ENCODE data around the gene NOC4L.
"Not testable (repeated sequence)": the region's sequence is repeated elsewhere in the genome, so short reads cannot be mapped to it uniquely, and the experiment has no call there.

Gene NOC4L

GRCh38 chr12:132144810-132145168 is 532 bp downstream of the NOC4L start:
- no peak for FAIRE-seq

- no peak for FAIRE-seq
Measured at GRCh38 chr12:132145334-132145733, 1.1 kb downstream of the NOC4L start.

DNA sequence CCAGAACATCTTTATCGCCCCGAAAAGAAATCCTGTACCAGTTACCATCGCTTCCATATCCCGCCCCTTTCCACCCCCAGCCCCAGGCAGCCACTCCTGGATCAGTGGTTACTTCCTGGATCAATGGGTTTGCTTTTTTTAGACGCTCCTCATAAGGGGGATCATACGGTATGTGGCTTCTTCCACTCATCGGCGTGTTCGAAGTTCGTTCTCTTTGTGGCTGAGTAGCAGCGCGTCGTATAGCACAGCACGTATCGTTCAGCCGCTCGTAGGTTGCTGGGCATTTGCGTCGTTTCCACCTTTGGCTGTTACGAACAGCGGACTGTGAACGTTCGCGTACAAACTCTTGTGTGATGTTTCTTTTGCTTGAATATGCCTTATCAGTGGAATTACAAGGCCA is 1.8 kb downstream of the NOC4L start:
- no peak for FAIRE-seq

DNA sequence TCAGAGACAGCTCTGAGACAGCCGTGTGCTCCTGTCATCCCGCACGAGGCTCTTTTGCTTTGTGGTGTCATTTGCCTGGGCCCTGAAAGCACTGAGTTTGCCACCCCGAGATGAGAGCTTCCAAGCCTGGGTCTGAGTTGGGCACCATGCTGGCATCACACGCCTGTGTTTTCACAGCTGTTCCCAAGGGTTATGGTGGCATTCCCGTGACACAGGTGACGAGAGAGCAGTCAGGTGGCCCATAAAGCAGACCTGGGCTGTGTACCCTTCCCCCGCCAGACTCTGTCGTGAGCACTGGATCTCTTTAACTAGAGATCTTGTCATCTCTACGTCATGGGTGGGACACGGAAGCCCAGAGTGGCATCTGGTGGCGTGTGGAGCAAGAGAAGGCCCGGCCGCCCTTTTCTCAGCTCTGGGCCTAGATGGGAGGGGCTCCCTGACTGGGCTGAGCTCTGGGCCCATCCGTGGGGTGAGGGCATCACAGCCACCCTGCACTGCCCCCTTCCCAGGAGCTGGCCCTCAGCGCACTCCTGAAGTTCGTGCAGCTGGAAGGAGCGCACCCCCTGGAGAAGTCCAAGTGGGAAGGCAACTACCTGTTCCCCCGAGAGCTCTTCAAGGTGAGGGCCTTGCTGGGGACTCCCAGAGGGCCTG is 2.6 kb downstream of the NOC4L start:
- no peak for FAIRE-seq

GRCh38 chr12:132147423-132148367 is 3.4 kb downstream of the NOC4L start:
- no peak for FAIRE-seq

- no peak for FAIRE-seq
Measured at GRCh38 chr12:132148368-132149045, 4.2 kb downstream of the NOC4L start.

- FAIRE-seq = not testable (repeated sequence)
Measured at GRCh38 chr12:132149526-132149925, 5.3 kb downstream of the NOC4L start.

- no peak for FAIRE-seq
Measured at GRCh38 chr12:132150780-132151144, 6.5 kb downstream of the NOC4L start.

- no peak for FAIRE-seq
Measured at GRCh38 chr12:132151145-132151765, 7.0 kb downstream of the NOC4L start.

DNA sequence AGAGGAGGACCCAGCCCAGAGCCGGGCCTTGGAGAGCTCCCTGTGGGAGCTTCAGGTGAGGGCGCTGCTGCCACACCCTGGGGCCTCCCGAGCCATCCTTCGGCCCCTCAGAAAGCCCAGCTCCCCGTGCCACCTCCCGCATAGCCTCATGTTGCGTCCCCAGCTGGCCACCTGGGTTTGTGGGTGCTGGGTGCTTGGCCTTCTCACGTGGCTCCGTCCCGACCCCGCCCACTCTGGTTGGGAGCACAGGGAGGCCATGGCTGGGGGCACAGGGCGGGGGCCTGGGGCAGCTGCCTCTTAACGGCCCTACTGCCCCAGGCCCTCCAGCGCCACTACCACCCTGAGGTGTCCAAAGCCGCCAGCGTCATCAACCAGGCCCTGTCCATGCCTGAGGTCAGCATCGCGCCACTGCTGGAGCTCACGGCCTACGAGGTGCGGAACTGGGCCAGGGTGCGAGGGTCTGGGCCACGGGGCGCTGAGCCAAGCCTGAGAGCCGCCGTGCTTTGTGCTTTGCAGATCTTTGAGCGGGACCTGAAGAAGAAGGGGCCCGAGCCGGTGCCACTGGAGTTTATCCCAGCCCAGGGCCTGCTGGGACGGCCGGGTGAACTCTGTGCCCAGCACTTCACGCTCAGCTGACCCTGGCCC is 7.6 kb downstream of the NOC4L start:
- no peak for FAIRE-seq

GRCh38 chr12:132152411-132152821 is 8.2 kb downstream of the NOC4L start:
- FAIRE-seq = no peak

DNA sequence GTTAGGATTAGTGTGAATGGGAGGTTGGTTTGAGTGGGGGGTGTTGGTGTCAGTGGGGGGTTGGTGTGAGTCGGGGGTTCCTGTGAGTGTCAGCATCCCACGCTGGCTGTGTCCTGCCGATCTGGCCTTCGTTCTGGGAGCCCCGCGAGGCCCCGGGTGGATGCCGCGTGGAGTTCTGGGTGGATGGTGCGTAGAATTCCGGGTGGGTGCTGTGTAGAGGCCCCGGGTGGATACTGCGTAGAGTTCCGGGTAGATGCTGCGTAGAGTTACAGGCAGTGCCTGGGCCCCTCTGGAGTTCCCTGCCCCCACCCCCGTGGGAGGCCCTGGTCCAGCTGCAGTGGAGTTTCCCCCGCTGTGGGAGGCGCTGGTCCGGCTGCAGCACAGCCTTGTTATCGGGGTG is 8.7 kb downstream of the NOC4L start:
- no peak for FAIRE-seq

GRCh38 chr12:132153501-132154340 is 9.5 kb downstream of the NOC4L start:
- no peak for FAIRE-seq

GRCh38 chr12:132154341-132154761 is 10.1 kb downstream of the NOC4L start:
- FAIRE-seq = no peak

DNA sequence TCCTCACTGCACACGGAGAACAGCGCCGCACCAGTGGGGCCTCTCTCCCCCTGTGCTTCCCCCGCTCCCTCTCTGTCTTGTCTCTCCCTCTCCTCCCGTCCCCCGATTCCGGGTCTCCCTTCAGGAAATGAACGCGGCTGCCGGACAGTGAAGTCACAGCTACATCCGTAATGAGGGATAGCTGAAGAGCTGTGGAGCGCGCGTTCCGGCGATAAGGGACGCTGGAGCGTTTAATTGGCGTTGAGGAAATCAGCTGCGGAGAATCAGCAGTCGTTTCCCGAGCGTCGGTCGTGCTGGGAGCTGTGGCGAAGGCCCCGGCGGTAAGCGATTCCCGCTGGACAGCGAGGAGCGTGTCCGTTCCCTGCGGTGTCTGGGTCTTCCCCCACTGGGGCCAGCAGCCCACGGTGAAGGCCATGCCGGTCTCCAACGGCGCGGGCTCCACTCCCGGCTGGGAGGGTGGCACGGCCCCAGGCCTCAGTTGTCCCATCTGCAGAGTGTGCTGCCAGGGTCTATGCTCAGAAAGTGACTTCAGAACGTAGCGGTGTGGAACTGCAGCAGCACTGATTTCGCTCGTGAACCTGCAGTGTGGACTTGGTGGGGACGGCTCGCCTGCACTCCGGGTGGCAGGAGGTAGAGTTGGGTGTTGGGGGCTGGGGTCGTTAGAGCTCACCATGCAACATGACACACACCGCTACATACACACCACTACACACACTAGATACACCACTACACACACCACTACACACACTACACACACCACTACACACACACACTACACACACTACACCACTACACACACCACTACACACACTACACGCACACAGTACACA is 10.9 kb downstream of the NOC4L start:
- no peak for FAIRE-seq

GRCh38 chr12:132155771-132156572 is 11.7 kb downstream of the NOC4L start:
- FAIRE-seq = no peak

DNA sequence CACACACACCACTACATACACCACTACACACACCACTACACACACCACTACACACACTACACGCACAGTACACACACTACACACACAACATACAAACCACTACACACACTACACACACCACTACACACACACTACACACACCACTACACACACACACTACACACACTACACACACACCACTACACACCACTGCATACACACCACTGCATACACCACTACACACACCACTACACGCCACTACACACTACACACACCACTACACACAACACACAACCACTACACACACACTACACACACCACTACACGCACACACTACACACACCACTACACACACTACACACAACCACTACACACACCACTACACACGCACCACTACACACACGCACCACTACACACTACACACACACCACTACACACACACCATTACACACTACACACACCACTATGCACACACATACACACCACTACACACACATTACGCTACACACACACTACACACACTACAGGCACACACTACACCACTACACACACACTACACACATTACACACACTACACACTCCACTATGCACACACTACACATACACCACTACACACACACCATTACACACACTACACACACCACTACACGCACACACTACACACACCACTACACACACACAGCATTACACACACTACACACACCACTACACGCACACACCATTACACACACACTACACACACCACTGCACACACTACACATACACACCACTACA is 12.5 kb downstream of the NOC4L start:
- no peak for FAIRE-seq

GRCh38 chr12:132157733-132158409 is 13.6 kb downstream of the NOC4L start:
- FAIRE-seq = no peak

All from colon (tissue), 2 donors.